ENCODE results near the gene POU6F1. TPM values are rescaled to one million over a fixed set of nuclear protein-coding genes. Genes with fewer than 3 reads are reported as not detected.

POU6F1 gene
- total and polyA plus RNA-seq, 10 of the 15 experiments (the other 5 are each of a cell fraction or from before 2014, with no cell fraction given): 0.26 to 4.2 (median 1.2) TPM

GRCh38 chr12:51242876-51243275 lies 25.0 kb upstream of the POU6F1 start (continued):
- no peak for TF ChIP-seq BCLAF1 (IDR thresholded peaks at IDR 0.05)
- no peak for TF ChIP-seq NR2C2 (IDR thresholded peaks at IDR 0.05; ENCODE audit: borderline replicate concordance, control insufficient read depth, insufficient read length, low read depth)

GRCh38 chr12:51242120-51242519 lies 24.3 kb upstream of the POU6F1 start:
- no TSS peak for BruUV-seq (replicated peaks)
- no peaks in the 10 kb centered on the region for H3K9me3 ChIP-seq (replicated peaks; ENCODE audit: control insufficient read depth, insufficient read depth, low read length)
- ChIA-PET POLR2A (no interaction called here), CTCF (interaction anchor here (1.6 to 3.3 kb wide), 2 partner anchors 11 to 98 kb away, joined by 5 to 9 read pairs; no protein-coding TSS in a partner anchor), SMC1A (ENCODE audit: uncharacterized antibody, unreplicated experiment) (interaction anchor here (1.2 to 1.3 kb wide), 2 partner anchors 54 to 99 kb away, joined by 3 read pairs; no protein-coding TSS in a partner anchor), RAD21 (ENCODE audit: unreplicated experiment) (interaction anchor here (0.5 kb wide), 1 partner anchor 90 kb away, joined by 3 read pairs; no protein-coding TSS in a partner anchor)
- H4K20me1 ChIP-seq (ENCODE audit: control insufficient read depth, insufficient read depth): no peaks in the 10 kb centered on the region
- H3K36me3 ChIP-seq (ENCODE audit: control insufficient read depth in 2 of 2, insufficient read depth in 2 of 2, low read length in 1 of 2): peaks cover 6 to 34% of the 10 kb centered on the region in 2 experiments
- FAIRE-seq (no peak), DNase-seq (ENCODE audit: low read depth, low spot score) (no peak), ATAC-seq (no peak)
- H3K9ac ChIP-seq (ENCODE audit: control insufficient read depth, insufficient read depth, low read length): no peak overlapping the region
- TF ChIP-seq GATAD2B (conservative IDR thresholded peaks at IDR 0.05; ENCODE audit: low read depth): no peak
- peak; percentile 45; the same call in 1 of the 2 replicates for TF ChIP-seq POLR2AphosphoS5 (IDR thresholded peaks at IDR 0.05; ENCODE audit: low read length)
- H2AFZ ChIP-seq (ENCODE audit: control insufficient read depth, low read depth, low read length): no peak overlapping the region
- H3K4me1 ChIP-seq (ENCODE audit: control insufficient read depth, insufficient read depth, low read length): peaks cover 13% of the 10 kb centered on the region
- H3K27me3 ChIP-seq (replicated peaks in 1 of 2; ENCODE audit: control insufficient read depth in 2 of 2, insufficient read depth in 2 of 2, low read length in 1 of 2): no peaks in the 10 kb centered on the region
- intact Hi-C loops (cut with micrococcal nuclease; ENCODE audit: unreplicated experiment): no loop called here
- peaks cover 24% of the 10 kb centered on the region for H3K79me2 ChIP-seq (ENCODE audit: control insufficient read depth, insufficient read depth, low read length)
- in situ Hi-C loops (cut with MboI): no loop called here
- H3K27ac ChIP-seq (ENCODE audit: control insufficient read depth, insufficient read depth): no peak overlapping the region
- H3K4me3 ChIP-seq: no peak overlapping the region
- H3K4me2 ChIP-seq (ENCODE audit: control insufficient read depth, insufficient read depth): no peak overlapping the region
- 91% methylated on average over 7 of the region's 7 CpGs for WGBS (ENCODE audit: insufficient coverage, insufficient replicate concordance, low lambda C conversion rate, missing lambda C conversion rate)
